NT2/D1 (cell line): ENCODE data around the gene SLC35E4.

Source experiments
- YY1 ChIP-seq: IDR thresholded peaks from 2 replicates; pipeline ENCODE4 v1.6.1; 2011; ENCODE audit not compliant: insufficient read length, insufficient read depth
- ZNF274 ChIP-seq: IDR thresholded peaks from 2 replicates; pipeline ENCODE4 v1.6.1; 2011; ENCODE audit warnings: mild to moderate bottlenecking, low read depth, low read length

GRCh38 chr22:30596199-30596598, 39.4 kb upstream of the SLC35E4 start:
- TF ChIP-seq YY1 = no peak
- no peak for TF ChIP-seq ZNF274
